ENCODE results near the gene PANX1.
A peak's percentile ranks its signal among the peaks of the same experiment; 100 is the strongest.
"Not testable (repeated sequence)": the region's sequence is repeated elsewhere in the genome, so short reads cannot be mapped to it uniquely, and the experiment has no call there.

Gene PANX1

GRCh38 chr11:94128746-94129511 is at the start of gene PANX1:
TSS of gene PANX1 (plus strand) at chr11:94128841. CDS start at chr11:94129313, 472 bp downstream.
- peak; percentile 77 for DNase-seq

DNA sequence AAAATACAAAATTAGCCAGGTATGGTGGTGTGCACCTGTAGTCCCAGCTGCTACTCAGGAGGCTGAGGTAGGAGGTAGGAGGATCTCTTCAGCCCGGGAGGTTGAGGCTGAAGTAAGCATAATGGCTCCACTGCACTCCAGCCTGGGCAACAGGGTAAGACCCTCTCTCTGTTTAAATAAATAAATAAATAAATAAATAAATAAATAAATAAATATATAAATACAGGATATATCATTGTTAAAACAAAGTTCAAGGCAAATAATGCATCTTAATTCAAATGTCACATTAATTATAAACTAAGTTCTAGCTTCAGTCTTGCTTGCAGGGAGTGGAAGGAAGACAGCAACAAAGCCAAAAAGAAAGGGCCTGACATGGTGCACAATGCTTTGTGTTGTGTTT is 44.5 kb upstream of the PANX1 start:
- no peak for DNase-seq

GRCh38 chr11:94088906-94089305 is 39.7 kb upstream of the PANX1 start:
- DNase-seq, result no peak

DNA sequence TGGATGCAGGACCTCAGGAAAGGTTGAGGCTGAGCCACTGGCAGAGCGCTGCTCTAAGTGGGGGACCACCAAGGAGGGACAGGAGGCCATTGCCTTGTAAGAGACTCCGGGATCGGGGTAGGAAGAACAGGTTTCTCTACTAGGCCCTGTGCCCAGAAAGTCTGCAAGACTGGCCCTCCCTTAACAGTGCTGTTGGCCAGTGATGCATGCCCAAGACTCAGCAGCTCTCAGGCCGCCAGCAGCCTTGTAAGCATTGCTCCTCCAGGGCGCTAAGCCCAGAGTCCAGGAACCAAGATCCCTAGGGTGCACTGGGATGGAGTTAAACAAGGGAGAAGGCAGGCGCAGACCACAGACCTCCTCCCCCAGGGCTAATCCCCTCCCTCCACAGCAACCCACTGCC is 39.3 kb upstream of the PANX1 start:
- DNase-seq, result no peak

GRCh38 chr11:94090401-94090800 is 38.2 kb upstream of the PANX1 start:
- DNase-seq, result no peak

DNA sequence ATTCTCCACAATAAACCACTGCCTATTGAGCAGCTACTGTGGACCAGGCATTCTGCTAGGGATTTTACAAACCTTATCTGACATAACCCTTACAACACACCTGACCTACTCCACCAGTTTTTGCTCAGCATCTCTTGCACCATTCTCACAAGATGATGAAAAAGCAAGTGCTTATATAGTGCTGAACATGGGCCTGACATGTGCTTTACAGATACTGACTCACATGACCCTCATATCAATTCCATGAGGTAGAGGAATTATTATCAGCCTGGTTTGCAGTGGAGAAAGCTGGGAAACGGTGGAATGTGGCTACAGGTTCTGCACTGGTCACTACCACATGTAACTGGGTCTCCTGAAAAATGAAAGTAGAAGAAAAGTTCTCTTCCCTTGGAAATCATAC is 37.5 kb upstream of the PANX1 start:
- DNase-seq, result no peak

- peak; percentile 95 for DNase-seq
Observed at GRCh38 chr11:94100253-94100652, 28.4 kb upstream of the PANX1 start.

GRCh38 chr11:94103471-94103870 is 25.2 kb upstream of the PANX1 start:
- DNase-seq, result no peak

- DNase-seq, result no peak
Observed at GRCh38 chr11:94104734-94105133, 23.9 kb upstream of the PANX1 start.

GRCh38 chr11:94106716-94107115 is 21.9 kb upstream of the PANX1 start:
- DNase-seq, result no peak

GRCh38 chr11:94107363-94107762 is 21.3 kb upstream of the PANX1 start:
- DNase-seq, result no peak

- no peak for DNase-seq
Observed at GRCh38 chr11:94111241-94111640, 17.4 kb upstream of the PANX1 start.

DNA sequence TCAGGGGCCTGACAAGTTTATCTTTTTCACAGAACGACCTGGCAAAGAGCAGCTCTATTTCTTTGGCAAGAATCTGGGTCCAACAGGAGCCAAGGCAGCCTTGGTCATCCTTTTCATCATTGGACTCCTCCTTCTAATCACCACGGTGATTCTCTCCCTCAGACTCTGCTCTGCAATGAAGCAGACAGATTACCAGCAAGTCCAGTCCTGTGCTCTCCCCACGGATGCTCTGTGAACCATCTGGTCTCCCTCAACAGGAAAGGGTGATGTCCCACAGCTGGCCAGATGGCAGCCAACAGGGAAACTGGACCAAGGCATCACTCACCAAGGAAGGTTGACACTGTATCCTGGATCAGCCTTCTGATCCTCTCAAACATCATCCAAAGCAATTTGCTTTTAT is 17.0 kb upstream of the PANX1 start:
- DNase-seq, result no peak

DNA sequence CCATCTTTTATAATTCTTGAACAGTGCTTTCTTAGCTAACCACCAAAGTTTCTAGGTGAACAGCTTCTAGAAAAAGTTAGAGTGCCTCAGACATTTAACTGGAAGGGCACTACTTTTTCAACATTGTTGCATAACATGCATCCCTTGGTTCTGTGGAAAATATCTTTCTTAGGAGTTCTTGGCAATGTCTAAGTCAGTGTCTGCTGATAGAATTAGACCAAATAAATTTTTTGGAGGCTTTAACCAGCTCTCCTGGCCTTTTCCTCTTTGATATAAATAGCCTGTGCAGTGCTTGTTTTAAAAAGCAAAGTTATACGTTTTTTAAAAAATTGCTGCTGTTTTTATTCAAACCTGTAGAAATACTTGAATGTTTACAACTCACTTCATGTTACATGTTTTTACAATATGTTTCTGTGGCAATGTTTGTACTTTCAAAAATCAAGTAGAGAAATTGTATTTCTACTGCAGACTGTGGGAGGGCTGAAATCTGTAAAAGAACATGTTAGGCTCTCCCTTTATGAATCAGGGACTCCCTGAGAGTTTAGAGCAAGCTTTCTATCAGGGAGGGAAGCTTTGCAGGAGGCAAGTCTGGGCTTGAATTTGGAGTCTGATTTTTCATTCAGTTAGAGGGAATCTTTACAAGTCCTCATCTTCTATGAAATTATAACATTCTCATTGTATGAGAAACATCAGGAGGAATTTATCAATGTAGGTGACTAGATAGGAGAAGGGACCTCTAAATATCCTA is 16.3 kb upstream of the PANX1 start:
- DNase-seq, result no peak

DNA sequence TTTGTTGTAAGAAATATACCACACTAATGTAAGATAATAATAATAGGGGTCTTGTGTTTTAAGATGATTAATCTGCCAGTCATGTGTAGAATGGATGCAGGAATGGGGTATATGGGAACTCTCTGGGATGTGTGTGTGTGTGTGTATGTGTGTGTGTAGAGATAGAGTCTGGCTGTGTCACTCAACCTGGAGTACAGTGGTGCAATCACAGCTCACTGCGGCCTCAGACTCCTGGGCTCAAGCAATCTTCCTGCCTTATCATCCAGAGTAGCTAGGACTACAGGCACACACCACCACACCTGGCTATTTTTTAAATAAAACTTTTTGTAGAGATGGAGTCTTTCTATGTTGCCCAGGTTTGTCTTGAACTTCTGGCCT is 11.5 kb upstream of the PANX1 start:
- no peak for DNase-seq

- DNase-seq, result no peak
Observed at GRCh38 chr11:94117871-94118270, 10.8 kb upstream of the PANX1 start.

DNA sequence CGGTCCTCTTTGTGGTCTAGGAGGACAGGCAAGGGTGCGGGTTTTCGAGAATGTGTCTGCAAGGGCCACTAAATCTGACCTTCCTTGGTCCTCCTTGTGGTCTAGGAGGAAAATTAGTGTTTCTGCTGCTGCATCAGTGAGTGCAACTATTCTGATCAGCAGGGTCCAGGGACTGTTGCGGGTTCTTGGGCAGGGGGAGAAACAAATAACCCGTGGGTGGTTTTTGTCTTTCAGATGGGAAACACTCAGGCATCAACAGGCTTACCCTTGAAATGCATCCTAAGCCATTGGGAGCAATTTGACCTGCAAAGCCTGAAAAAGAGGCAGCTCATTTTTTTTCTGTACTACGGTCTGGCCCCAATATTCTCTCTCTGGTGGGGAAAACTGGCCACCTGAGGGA is 9.0 kb upstream of the PANX1 start:
- not testable (repeated sequence) for DNase-seq

DNA sequence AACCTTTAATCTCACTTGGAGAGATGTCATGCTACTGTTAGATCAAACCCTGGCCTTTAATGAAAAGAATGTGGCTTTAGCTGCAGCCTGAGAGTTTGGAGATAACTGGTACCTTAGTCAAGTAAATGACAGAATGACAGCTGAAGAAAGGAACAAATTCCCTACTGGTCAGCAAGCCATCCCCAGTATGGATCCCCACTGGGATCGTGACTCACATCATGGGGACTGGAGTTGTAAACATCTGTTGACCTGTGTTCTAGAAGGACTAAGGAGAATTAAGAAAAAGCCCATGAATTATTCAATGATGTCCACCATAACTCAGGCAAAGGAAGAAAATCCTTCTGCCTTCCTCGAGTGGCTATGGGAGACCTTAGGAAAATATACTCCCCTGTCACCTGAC is 8.1 kb upstream of the PANX1 start:
- DNase-seq, result not testable (repeated sequence)

- no peak for DNase-seq
Observed at GRCh38 chr11:94120946-94121345, 7.7 kb upstream of the PANX1 start.

DNA sequence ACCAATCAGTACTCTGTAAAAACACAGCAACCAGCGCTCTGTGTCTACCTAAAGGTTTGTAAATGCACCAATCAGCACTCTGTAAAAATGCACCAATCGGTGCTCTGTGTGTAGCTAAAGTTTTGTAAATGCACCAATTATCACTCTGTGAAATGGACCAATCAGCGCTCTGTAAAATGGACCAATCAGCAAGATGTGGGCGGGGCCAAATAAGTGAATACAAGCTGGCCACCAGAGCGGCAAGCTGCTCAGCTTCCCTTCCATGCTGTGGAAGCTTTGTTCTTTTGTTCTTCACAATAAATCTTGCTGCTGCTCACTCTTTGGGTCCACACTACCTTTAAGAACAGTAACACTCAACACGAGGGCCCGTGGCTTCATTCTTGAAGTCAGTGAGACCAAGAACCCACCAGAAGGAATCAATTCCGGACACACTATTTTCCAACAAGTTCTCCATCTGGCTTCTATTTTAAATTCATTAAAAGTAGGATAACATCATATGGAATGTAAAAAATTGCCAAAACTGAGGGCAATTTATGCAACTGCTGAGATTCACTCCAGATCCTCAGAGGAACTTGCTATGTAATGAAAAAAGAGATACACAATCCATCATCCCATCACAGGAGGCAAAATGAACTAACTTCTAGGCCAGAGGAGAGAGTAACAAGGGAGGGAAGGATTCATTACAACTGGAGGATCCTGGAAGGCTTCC is 3.1 kb upstream of the PANX1 start:
- no peak for DNase-seq

- DNase-seq, result no peak
Observed at GRCh38 chr11:94127638-94128037, 1.0 kb upstream of the PANX1 start.

- peak; percentile 41 for DNase-seq
Observed at GRCh38 chr11:94128291-94128745, 323 bp upstream of the PANX1 start.

DNA sequence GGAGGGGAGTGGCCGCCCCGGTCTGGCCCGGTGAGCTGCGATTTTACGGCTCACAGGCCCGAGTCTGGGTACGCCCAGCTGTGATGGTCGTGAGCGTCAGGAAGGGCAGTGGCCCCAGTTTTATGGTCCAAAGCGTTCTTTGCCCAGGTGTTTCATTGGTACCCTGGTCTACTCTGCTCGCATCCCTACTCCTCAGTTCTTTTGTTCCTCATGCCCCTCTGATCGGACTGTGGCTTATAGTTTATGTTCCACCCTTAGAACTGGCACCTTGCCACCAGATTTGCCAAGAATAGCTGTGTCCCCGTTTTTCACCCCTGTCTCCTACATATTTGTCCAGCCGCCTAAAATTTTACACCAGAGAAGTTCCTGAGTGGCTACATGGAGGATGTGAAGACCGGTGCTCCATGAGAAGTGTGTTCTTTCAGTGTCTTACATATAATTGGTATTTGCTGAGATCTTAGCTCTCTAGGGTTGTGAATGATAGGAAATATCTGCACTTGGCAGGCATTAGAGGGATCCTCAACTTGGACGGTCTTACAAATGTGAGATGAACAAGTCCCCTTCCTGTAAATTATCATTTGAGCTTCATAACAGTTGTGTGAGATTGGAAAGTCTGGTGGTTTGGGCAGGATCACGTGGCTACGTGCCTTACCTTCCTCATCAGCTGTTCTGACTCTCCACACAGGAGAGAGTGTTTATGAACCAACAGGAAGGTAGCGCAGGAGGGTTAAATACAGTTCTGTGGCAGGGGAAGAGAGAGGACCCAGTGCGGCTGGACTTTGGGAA is 1.1 kb downstream of the PANX1 start:
- no peak for DNase-seq

Measured in DMS79 (cell line).